ENCODE measurements around the gene STRN3. TPM values are rescaled to one million over a fixed set of nuclear protein-coding genes. Genes with fewer than 3 reads are reported as not detected.
A peak's percentile ranks its signal among the peaks of the same experiment; 100 is the strongest.
"Not testable (repeated sequence)": the region's sequence is repeated elsewhere in the genome, so short reads cannot be mapped to it uniquely, and the experiment has no call there.

The STRN3 gene
- total RNA-seq, 2 experiments from 2014 or later, result 14.7 to 15.3 TPM

GRCh38 chr14:31009836-31010574 is 16.2 kb downstream of the STRN3 start:
- TF ChIP-seq CTCF (IDR thresholded peaks at IDR 0.05), result no peak
- H3K9me3 Mint-ChIP-seq, result no peaks in the 10 kb centered on the region
- ChIA-PET CTCF (no interaction called here), POLR2A (interaction anchor here (1.0 kb wide), 1 partner anchor 16 kb away, joined by 4 read pairs; the partner anchor contains the start of genes AP4S1 and STRN3)
- ATAC-seq, result no peak
- peaks cover 15% of the 10 kb centered on the region for H3K36me3 Mint-ChIP-seq (ENCODE audit: low read depth)
- intact Hi-C loops (cut with micrococcal nuclease), result no loop called here
- H3K27ac Mint-ChIP-seq, result no peak overlapping the region
- H3K4me3 Mint-ChIP-seq, result no peak overlapping the region
- no peaks in the 10 kb centered on the region for H3K27me3 Mint-ChIP-seq
- H3K4me1 Mint-ChIP-seq (ENCODE audit: low read depth), result no peaks in the 10 kb centered on the region
- DNase-seq, result no peak

GRCh38 chr14:31006703-31007102 is 19.5 kb downstream of the STRN3 start:
- intact Hi-C loops (cut with micrococcal nuclease), result no loop called here
- Mint-ChIP-seq H3K36me3 (ENCODE audit: low read depth) (peaks cover 20% of the 10 kb centered on the region), H3K27ac (peak overlapping the region; percentile 2), H3K27me3 (no peaks in the 10 kb centered on the region), H3K4me3 (no peak overlapping the region), H3K4me1 (ENCODE audit: low read depth) (peaks cover 6% of the 10 kb centered on the region), H3K9me3 (no peaks in the 10 kb centered on the region)
- no peak for ATAC-seq
- POLR2A ChIA-PET, result no interaction called here
- no peak for TF ChIP-seq CTCF (IDR thresholded peaks at IDR 0.05)
- no peak for DNase-seq
- CTCF ChIA-PET, result no interaction called here

GRCh38 chr14:31004007-31004406 is 22.2 kb downstream of the STRN3 start:
- CTCF ChIA-PET, result interaction anchor here (2.4 kb wide), 1 partner anchor 24 kb away, joined by 8 read pairs; no protein-coding TSS in a partner anchor
- not testable (repeated sequence) for ATAC-seq

GRCh38 chr14:31003284-31003683 is 22.9 kb downstream of the STRN3 start:
- intact Hi-C loops (cut with micrococcal nuclease), result no loop called here
- peaks cover 41% of the 10 kb centered on the region for H3K36me3 Mint-ChIP-seq (ENCODE audit: low read depth)
- POLR2A ChIA-PET, result interaction anchor here (0.5 kb wide), 1 partner anchor 162 kb away, joined by 4 read pairs; no protein-coding TSS in a partner anchor

More at GRCh38 chr14:31004007-31004406, 22.2 kb downstream of the STRN3 start:
- H3K36me3 Mint-ChIP-seq (ENCODE audit: low read depth), result peaks cover 36% of the 10 kb centered on the region
- H3K27ac Mint-ChIP-seq; H3K4me1 Mint-ChIP-seq (ENCODE audit: low read depth); H3K9me3 Mint-ChIP-seq; H3K27me3 Mint-ChIP-seq; H3K4me3 Mint-ChIP-seq; intact Hi-C loops (cut with micrococcal nuclease); POLR2A ChIA-PET; DNase-seq: not testable (repeated sequence)

GRCh38 chr14:31001339-31001658 is 24.9 kb downstream of the STRN3 start:
- CTCF ChIA-PET, result interaction anchor here (1.7 kb wide), 1 partner anchor 82 kb away, joined by 5 read pairs; no protein-coding TSS in a partner anchor
- Mint-ChIP-seq H3K9me3 (peaks cover 18% of the 10 kb centered on the region), H3K27me3 (no peaks in the 10 kb centered on the region), H3K4me3 (no peak overlapping the region), H3K36me3 (ENCODE audit: low read depth) (peaks cover 48% of the 10 kb centered on the region), H3K4me1 (ENCODE audit: low read depth) (peaks cover 20% of the 10 kb centered on the region), H3K27ac (no peak overlapping the region)
- intact Hi-C loops (cut with micrococcal nuclease), result no loop called here
- DNase-seq (no peak), ATAC-seq (no peak)
- POLR2A ChIA-PET, result no interaction called here
- no peak for TF ChIP-seq CTCF (IDR thresholded peaks at IDR 0.05)

More at GRCh38 chr14:31003284-31003683, 22.9 kb downstream of the STRN3 start:
- no peak for ATAC-seq
- H3K4me1 Mint-ChIP-seq (ENCODE audit: low read depth), result peaks cover 8% of the 10 kb centered on the region
- DNase-seq, result no peak
- H3K9me3 Mint-ChIP-seq, result peaks cover 11% of the 10 kb centered on the region
- CTCF ChIA-PET, result interaction anchor here (2.4 kb wide), 1 partner anchor 23 kb away, joined by 8 read pairs; no protein-coding TSS in a partner anchor
- H3K4me3 Mint-ChIP-seq, result no peak overlapping the region
- TF ChIP-seq CTCF (IDR thresholded peaks at IDR 0.05), result no peak
- no peak overlapping the region for H3K27ac Mint-ChIP-seq
- H3K27me3 Mint-ChIP-seq, result no peaks in the 10 kb centered on the region
